Tibial nerve (tissue), 4 donors: ENCODE measurements around the gene CD48. TPM values are rescaled to one million over a fixed set of nuclear protein-coding genes. Genes with fewer than 3 reads are reported as not detected.
"Not testable (repeated sequence)": the region's sequence is repeated elsewhere in the genome, so short reads cannot be mapped to it uniquely, and the experiment has no call there.

Source experiments
- DNase-seq, 2 donors: peaks; one replicate each; pipeline ENCODE4 v3.0.0-alpha.2; 2019; ENCODE audit warnings: low spot score in 2 of 2
- H3K27ac ChIP-seq, 4 donors: fragments of 200-600 bp; sonication (generic) in 3 of 4; one replicate each; pipeline ENCODE4 v1.5.1; 2017 to 2019; ENCODE audit warnings: mild to moderate bottlenecking in 1 of 4
- H3K27me3 ChIP-seq, 2 donors: fragments of 200-600 bp; sonication (generic) in 1 of 2; one replicate each; pipeline versions ENCODE4 v1.5.1 to v1.6.0; 2017 to 2019
- H3K36me3 ChIP-seq, 3 donors: fragments of 200-600 bp; sonication (generic); one replicate each; pipeline ENCODE4 v1.5.1; 2018 to 2019
- H3K4me1 ChIP-seq, 4 donors: fragments of 200-600 bp; sonication (generic) in 3 of 4; one replicate each; pipeline ENCODE4 v1.5.1; 2017 to 2019
- H3K4me3 ChIP-seq, 4 donors: fragments of 200-600 bp; sonication (generic) in 3 of 4; one replicate each; pipeline ENCODE4 v1.5.1; 2017 to 2019; ENCODE audit warnings: mild to moderate bottlenecking in 1 of 4, moderate library complexity in 1 of 4
- H3K9me3 ChIP-seq, 4 donors: fragments of 200-600 bp; sonication (generic) in 3 of 4; one replicate each; pipeline ENCODE4 v1.5.1; 2017 to 2019
- EP300 ChIP-seq, 2 donors: sonication (generic); formaldehyde crosslinking; IDR thresholded peaks; one replicate each; pipeline ENCODE4 v1.6.1; 2017; ENCODE audit warnings: antibody characterized with exemption in 2 of 2, mild to moderate bottlenecking in 1 of 2
- POLR2A ChIP-seq, 2 donors: fragments of 450-650 bp; IDR thresholded peaks; one replicate each; pipeline ENCODE4 v1.6.1; 2017; ENCODE audit warnings: antibody characterized with exemption in 2 of 2, mild to moderate bottlenecking in 2 of 2, moderate library complexity in 2 of 2
- whole genome bisulfite sequencing, 2 donors: methylation state at CpG; one replicate each; pipeline ENCODE4 v1.1.5; 2018; 5-methylcytosine and 5-hydroxymethylcytosine counted together
- total RNA-seq, 4 donors: library from RNA; depleted of rRNA; stranded (reverse); fragments of >200 nt; gene quantifications; one replicate each; pipeline ENCODE4 v1.1.0, GENCODE V29; 2016
- TF ChIP-seq, protein P1 (sequence below), 5 experiments: fragments of 200-600 bp in 3 of 5; fragments of 450-650 bp in 2 of 5; sonication (generic) in 3 of 5; IDR thresholded peaks; one replicate each; pipeline ENCODE4 v1.5.1; 2016 to 2019; ENCODE audit warnings: antibody characterized with exemption in 5 of 5, mild to moderate bottlenecking in 3 of 5, moderate library complexity in 2 of 5

Gene CD48
- total RNA-seq, 4 donors from 2014 or later = 1.5 to 5.9 (median 2.0) TPM

DNA sequence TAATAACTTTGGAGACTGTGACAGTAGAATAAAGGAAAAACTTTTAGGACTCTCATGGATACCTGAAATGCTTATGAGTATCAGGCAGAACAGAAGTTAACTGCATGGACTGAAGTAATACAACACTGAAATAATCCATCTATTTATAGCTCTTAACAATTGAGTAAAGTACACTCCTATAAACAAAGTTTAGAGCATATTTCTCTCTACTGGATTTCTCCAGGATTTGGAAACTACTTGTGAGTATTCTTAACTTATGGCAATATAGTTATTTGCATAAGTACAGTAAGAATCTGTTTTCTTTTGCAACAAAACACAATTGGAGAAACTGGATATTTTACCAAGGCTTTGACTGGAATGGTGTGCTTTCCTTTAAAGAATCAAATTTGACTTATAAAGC lies 9.9 kb upstream of the CD48 start:
- Histone ChIP-seq H3K4me3 (no peak overlapping the region), H3K27ac (no peak overlapping the region), H3K4me1 (peaks cover 0 to 5% (median 0%) of the 10 kb centered on the region in 4 donors), H3K9me3 (no peaks in the 10 kb centered on the region), H3K36me3 (no peaks in the 10 kb centered on the region), H3K27me3 (no peaks in the 10 kb centered on the region)
- no peak for DNase-seq
- TF ChIP-seq, protein P1, sequence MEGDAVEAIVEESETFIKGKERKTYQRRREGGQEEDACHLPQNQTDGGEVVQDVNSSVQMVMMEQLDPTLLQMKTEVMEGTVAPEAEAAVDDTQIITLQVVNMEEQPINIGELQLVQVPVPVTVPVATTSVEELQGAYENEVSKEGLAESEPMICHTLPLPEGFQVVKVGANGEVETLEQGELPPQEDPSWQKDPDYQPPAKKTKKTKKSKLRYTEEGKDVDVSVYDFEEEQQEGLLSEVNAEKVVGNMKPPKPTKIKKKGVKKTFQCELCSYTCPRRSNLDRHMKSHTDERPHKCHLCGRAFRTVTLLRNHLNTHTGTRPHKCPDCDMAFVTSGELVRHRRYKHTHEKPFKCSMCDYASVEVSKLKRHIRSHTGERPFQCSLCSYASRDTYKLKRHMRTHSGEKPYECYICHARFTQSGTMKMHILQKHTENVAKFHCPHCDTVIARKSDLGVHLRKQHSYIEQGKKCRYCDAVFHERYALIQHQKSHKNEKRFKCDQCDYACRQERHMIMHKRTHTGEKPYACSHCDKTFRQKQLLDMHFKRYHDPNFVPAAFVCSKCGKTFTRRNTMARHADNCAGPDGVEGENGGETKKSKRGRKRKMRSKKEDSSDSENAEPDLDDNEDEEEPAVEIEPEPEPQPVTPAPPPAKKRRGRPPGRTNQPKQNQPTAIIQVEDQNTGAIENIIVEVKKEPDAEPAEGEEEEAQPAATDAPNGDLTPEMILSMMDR (IDR thresholded peaks at IDR 0.05) = no peak
- TF ChIP-seq EP300 (IDR thresholded peaks at IDR 0.05) (no peak), POLR2A (IDR thresholded peaks at IDR 0.05) (no peak)

DNA sequence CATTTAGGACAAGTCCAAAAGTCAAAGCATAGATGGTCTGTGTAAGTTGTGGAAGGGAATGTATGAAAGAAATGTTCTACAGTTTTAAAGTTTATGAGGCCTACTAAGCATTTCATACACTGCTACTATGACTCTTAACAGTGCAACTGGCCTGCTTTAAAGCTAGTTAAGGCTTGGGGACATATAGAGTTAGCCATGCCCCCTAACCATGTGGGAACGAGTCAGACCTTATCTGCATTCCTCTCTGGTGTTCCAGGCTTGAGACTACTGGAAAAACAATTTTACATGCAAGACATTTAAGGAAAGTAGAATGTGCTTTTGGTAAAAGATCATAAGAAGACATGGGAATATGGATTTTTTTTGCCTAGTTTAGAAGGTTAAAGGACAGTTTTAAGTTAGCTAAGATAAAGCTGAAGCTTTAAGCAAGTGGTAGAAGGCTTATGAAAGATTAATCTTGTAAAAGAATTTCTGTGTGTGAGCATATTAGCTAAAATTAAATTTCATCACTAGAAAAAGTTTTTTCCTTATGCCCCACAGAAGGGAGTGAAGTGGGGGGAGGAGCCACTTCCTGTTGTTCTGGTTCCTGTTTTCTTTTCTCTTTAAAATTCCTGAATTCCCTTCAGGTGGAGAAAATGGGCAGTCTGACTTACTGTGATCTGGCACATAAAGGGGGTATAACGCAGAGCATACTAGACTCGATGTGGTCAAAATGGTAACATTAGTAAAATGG lies 8.9 kb upstream of the CD48 start:
- no peaks in the 10 kb centered on the region for H3K9me3 ChIP-seq
- TF ChIP-seq, protein P1 (IDR thresholded peaks at IDR 0.05) = no peak
- no peak for TF ChIP-seq EP300 (IDR thresholded peaks at IDR 0.05)
- no peak for TF ChIP-seq POLR2A (IDR thresholded peaks at IDR 0.05)
- H3K27ac ChIP-seq = no peak overlapping the region
- 82 to 90% methylated on average over 3 of the region's 3 CpGs for WGBS, 2 donors
- H3K36me3 ChIP-seq = no peaks in the 10 kb centered on the region
- no peaks in the 10 kb centered on the region for H3K4me1 ChIP-seq
- H3K4me3 ChIP-seq = no peak overlapping the region
- no peaks in the 10 kb centered on the region for H3K27me3 ChIP-seq
- DNase-seq = no peak

DNA sequence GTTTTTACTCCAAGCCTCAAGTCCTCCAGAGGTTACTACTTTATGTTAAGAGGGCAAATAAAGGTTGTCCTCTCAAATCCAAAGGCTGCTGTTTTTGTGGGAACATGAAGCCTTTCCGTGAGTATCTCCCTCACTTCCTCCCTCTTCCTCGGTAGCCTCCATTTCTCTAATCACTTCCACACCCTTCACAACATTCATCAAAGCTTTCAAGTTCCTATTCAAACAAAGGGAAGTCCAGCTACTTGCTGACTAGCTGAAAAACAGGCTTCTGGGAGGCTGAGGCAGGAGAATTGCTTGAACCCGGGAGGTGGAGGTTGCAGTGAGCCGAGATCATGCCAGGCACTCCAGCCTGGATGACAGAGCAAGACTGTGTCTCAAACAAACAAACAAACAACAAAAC lies 6.6 kb upstream of the CD48 start:
- no peaks in the 10 kb centered on the region for H3K9me3 ChIP-seq
- TF ChIP-seq POLR2A (IDR thresholded peaks at IDR 0.05) = no peak
- no peak for TF ChIP-seq EP300 (IDR thresholded peaks at IDR 0.05)
- TF ChIP-seq, protein P1 (IDR thresholded peaks at IDR 0.05) = no peak
- H3K27me3 ChIP-seq = no peaks in the 10 kb centered on the region
- DNase-seq = no peak
- no peak overlapping the region for H3K27ac ChIP-seq
- 64 to 71% methylated on average over 4 of the region's 4 CpGs for WGBS, 2 donors
- no peaks in the 10 kb centered on the region for H3K36me3 ChIP-seq
- H3K4me1 ChIP-seq = no peaks in the 10 kb centered on the region
- no peak overlapping the region for H3K4me3 ChIP-seq

DNA sequence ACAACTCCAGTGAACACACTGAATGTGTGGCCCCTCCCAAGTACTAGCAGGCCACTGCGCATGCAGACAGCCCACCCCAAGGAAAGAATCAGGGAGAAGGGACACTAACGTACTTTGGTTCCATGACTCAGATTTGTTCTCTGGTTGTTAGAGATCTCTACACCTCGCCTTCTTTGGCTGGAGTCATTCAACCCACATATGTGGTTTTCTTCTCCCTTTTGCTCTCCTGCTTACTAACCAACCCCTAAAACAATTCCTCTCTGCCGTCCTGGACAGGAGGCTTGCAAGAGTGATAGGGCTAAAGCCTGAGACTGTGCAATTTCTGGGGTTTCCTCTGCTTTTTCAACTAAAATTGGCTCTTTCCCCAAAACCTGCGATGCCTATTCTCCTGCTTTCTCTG lies 5.7 kb upstream of the CD48 start:
- Histone ChIP-seq H3K4me1 (peaks cover 0 to 7% (median 0%) of the 10 kb centered on the region in 4 donors), H3K36me3 (no peaks in the 10 kb centered on the region), H3K27ac (no peak overlapping the region), H3K9me3 (no peaks in the 10 kb centered on the region), H3K27me3 (no peaks in the 10 kb centered on the region), H3K4me3 (no peak overlapping the region)
- 77 to 86% methylated on average over 5 of the region's 5 CpGs for WGBS, 2 donors
- TF ChIP-seq, protein P1 (IDR thresholded peaks at IDR 0.05) = no peak
- TF ChIP-seq POLR2A (IDR thresholded peaks at IDR 0.05) (no peak), EP300 (IDR thresholded peaks at IDR 0.05) (no peak)
- no peak for DNase-seq

DNA sequence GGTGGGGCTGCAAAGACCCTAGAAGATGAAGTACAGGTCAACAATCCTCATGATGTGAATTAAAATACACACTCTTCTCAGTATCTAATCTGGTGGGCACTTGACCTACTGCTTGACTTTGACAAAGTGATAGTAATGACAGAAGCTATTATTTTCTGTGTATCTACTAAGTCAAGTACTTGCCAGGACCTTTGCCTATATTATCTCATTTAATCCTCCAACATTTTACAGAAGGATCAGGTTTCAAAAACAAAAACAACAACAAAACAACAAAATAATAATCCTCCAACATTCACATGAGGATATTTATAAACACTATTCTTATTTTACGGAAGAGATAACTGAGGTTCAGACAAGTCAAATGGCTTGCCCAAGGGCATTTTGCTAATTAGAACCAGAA lies 4.4 kb upstream of the CD48 start:
- TF ChIP-seq EP300 (IDR thresholded peaks at IDR 0.05) (no peak), POLR2A (IDR thresholded peaks at IDR 0.05) (no peak)
- TF ChIP-seq, protein P1 (IDR thresholded peaks at IDR 0.05) = no peak
- WGBS, 2 donors = 84 to 88% methylated on average over 1 of the region's 1 CpG
- H3K4me3 ChIP-seq = no peak overlapping the region

DNA sequence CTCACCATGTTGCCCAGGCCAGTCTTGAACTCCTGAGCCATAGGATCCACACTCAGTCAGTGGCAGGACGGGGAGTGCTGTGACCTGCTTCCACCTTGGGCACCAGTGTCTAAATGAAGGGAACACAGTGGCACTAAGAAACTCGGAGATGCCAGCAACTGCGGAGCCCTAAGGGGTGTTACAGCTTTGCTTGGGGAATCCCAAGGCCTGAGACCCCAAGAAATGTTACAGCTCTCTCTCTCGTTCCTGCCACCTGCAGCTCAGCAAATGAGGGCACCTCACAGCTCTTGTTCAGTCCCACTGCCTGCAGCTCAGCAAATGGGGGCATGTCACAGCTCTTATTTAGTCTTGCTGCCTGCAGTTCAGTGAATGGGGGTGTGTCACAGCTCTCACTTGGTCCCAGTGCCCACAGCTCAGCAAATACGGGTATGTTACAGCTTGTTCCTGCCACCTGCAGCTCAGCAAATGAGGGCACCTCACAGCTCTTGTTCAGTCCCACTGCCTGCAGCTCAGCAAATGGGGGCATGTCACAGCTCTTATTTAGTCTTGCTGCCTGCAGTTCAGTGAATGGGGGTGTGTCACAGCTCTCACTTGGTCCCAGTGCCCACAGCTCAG lies 2.5 kb upstream of the CD48 start:
- not testable (repeated sequence) for H3K4me3 ChIP-seq, H3K36me3 ChIP-seq, DNase-seq, H3K9me3 ChIP-seq, H3K27ac ChIP-seq, H3K4me1 ChIP-seq, H3K27me3 ChIP-seq
- 60 to 66% methylated on average over 5 of the region's 5 CpGs for WGBS, 2 donors

More for the DNA sequence above, 4.4 kb upstream of the CD48 start:
- no peak for DNase-seq
- no peak overlapping the region for H3K27ac ChIP-seq
- peaks cover 0 to 8% (median 0%) of the 10 kb centered on the region in 4 donors for H3K4me1 ChIP-seq
- no peaks in the 10 kb centered on the region for H3K36me3 ChIP-seq
- no peaks in the 10 kb centered on the region for H3K27me3 ChIP-seq
- H3K9me3 ChIP-seq = no peaks in the 10 kb centered on the region
